ENCODE data around the gene LARP4. TPM values are rescaled to one million over a fixed set of nuclear protein-coding genes. Genes with fewer than 3 reads are reported as not detected.

Gene LARP4
- total and polyA plus RNA-seq, 2 of the 4 experiments (the other 2 are of a cell fraction), result 11.3 to 42.5 TPM

- H3K4me1 ChIP-seq (ENCODE audit: control insufficient read depth, insufficient read depth, low read length), result peaks cover 8% of the 10 kb centered on the region
- H3K9me1 ChIP-seq (ENCODE audit: insufficient read depth, low read length), result no peaks in the 10 kb centered on the region; the same call in 1 of the 2 replicates
- ChIA-PET CTCF (no interaction called here), POLR2A (ENCODE audit: unreplicated experiment) (no interaction called here)
- H2BK120ac ChIP-seq (ENCODE audit: low read depth, low read length), result no peak overlapping the region; the same call in 1 of the 2 replicates
- no peak overlapping the region for H3K4me3 ChIP-seq (ENCODE audit: insufficient read depth, low read depth, low read length)
- H3K23ac ChIP-seq (ENCODE audit: low read depth, low read length), result no peak overlapping the region
- no peak overlapping the region for H3K4ac ChIP-seq (ENCODE audit: low read depth, low read length)
- no peak overlapping the region for H2AK9ac ChIP-seq (replicated peaks; ENCODE audit: low read depth, low read length, poor library complexity)
- H3K36me3 ChIP-seq (ENCODE audit: control insufficient read depth, insufficient read depth, low read length), result no peaks in the 10 kb centered on the region
- peak overlapping the region; percentile 72; the same call in 1 of the 2 replicates for H3K4me2 ChIP-seq (ENCODE audit: low read depth, low read length)
- no peak overlapping the region for H3K18ac ChIP-seq (ENCODE audit: low read depth, low read length)
- no peak overlapping the region for H2BK15ac ChIP-seq (ENCODE audit: low read depth, low read length)
- in situ Hi-C loops (cut with MboI; ENCODE audit: low sequenced_read_pairs), result no loop called here
- H4K5ac ChIP-seq (ENCODE audit: low read depth, low read length), result peak overlapping the region; percentile 34; the same call in 1 of the 2 replicates
- H4K20me1 ChIP-seq (ENCODE audit: insufficient read depth, low read length), result no peaks in the 10 kb centered on the region
- intact Hi-C loops (cut with micrococcal nuclease), result no loop called here
- no peak overlapping the region for H3K27ac ChIP-seq (ENCODE audit: insufficient read depth, low read length)
- 0 out of 2 replicates have a peak overlapping the region, but pooled peaks have one; percentile 37 for H3K14ac ChIP-seq (replicated peaks; ENCODE audit: low read depth, low read length)
- BruUV-seq (replicated peaks), result no TSS peak
- H3K79me1 ChIP-seq (ENCODE audit: low read depth in 1 of 2, low read length in 2 of 2), result no peaks in the 10 kb centered on the region
- no peak overlapping the region for H3K56ac ChIP-seq (ENCODE audit: extremely low read depth, insufficient read depth, low read length)
- H2AK5ac ChIP-seq (ENCODE audit: low read depth, low read length), result no peak overlapping the region
- TF ChIP-seq RFX5 (IDR thresholded peaks at IDR 0.05; ENCODE audit: low read depth, low read length) (no peak), MAFK (IDR thresholded peaks at IDR 0.05; ENCODE audit: low read depth, low read length) (no peak), CTCF (conservative IDR thresholded peaks at IDR 0.05; ENCODE audit: low read depth, low read length) (no peak), FOS (IDR thresholded peaks at IDR 0.05; ENCODE audit: low read depth, low read length) (no peak), RAD21 (IDR thresholded peaks at IDR 0.05; ENCODE audit: low read length) (no peak), SMC3 (IDR thresholded peaks at IDR 0.05; ENCODE audit: low read depth, low read length) (no peak), NFE2L2 (IDR thresholded peaks at IDR 0.05; ENCODE audit: low read depth, low read length) (no peak), MXI1 (IDR thresholded peaks at IDR 0.05; ENCODE audit: borderline replicate concordance, low read depth, low read length) (no peak), USF2 (IDR thresholded peaks at IDR 0.05; ENCODE audit: low read depth, low read length) (no peak), ELK1 (IDR thresholded peaks at IDR 0.05; ENCODE audit: borderline replicate concordance, low read depth, low read length) (no peak), RCOR1 (IDR thresholded peaks at IDR 0.05; ENCODE audit: insufficient replicate concordance, low read length) (no peak)
- H2BK20ac ChIP-seq (ENCODE audit: low read depth, low read length), result no peak overlapping the region; the same call in 1 of the 2 replicates
- no peak for DNase-seq
- H3K27me3 ChIP-seq (ENCODE audit: control insufficient read depth, insufficient read depth, low read length), result no peaks in the 10 kb centered on the region; the same call in none of the 2 replicates
- H2AFZ ChIP-seq (replicated peaks; ENCODE audit: low read length, poor library complexity), result no peak overlapping the region
- no peaks in the 10 kb centered on the region for H3K9me3 ChIP-seq (ENCODE audit: control insufficient read depth, insufficient read depth, low read length)
- no peak overlapping the region for H2BK5ac ChIP-seq (ENCODE audit: low read depth, low read length, poor library complexity, severe bottlenecking)
- WGBS, 2 experiments (ENCODE audit: extremely low coverage in 2 of 2, insufficient read length in 1 of 2), result no CpG with 5 or more reads among the region's 2 CpGs
- no peak overlapping the region for H4K91ac ChIP-seq (ENCODE audit: insufficient read depth, low read depth, low read length)
- dilution Hi-C loops (cut with HindIII; ENCODE audit: low sequenced_read_pairs, unreplicated experiment), result no loop called here
- peak overlapping the region in 1 of 2 experiments; percentile 13; a peak in 1 of 4 replicates for H4K8ac ChIP-seq (ENCODE audit: low read depth in 2 of 2, low read length in 2 of 2)
- no peak for ATAC-seq (ENCODE audit: low read depth)
- H3K9ac ChIP-seq (ENCODE audit: low read depth, low read length), result no peak overlapping the region
Observed at GRCh38 chr12:50354908-50355307, 45.8 kb upstream of the LARP4 start.

Data from IMR-90 (cell line).